SK-N-MC (cell line): ENCODE results near the gene PPP1R37.

Experiments
- EZH2 ChIP-seq: fragments of 200-600 bp; sonication (generic); IDR thresholded peaks from one replicate; pipeline ENCODE4 v1.6.1; 2017; ENCODE audit warnings: antibody characterized with exemption
- FOXP2 ChIP-seq: optimal IDR thresholded peaks from 2 replicates; pipeline ENCODE3; 2011; ENCODE audit warnings: mild to moderate bottlenecking, moderate library complexity; ENCODE audit not compliant: insufficient read depth; ENCODE audit errors: extremely low read length, control extremely low read depth
- POLR2AphosphoS5 ChIP-seq: IDR thresholded peaks from 2 replicates; pipeline ENCODE4 v1.6.1; 2012; ENCODE audit warnings: mild to moderate bottlenecking, low read depth, low read length, borderline replicate concordance

DNA sequence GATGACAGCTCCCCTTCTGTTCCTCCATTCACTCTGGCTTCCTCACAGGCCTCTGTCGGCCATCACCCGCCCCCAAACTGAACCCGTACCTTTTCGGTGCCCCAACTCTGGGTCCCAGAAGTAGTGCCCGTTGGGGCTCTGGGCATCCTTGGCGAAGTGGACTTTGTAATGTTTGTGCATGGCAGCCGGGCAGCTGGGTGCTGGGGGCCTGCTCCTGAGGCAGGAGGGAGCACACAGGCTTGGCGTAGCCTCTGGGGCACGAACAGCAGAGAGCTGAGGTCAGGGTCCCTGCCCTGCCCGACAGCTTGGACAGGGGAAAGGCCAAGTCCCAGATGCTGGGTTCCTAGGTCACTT lies 67.0 kb downstream of the PPP1R37 start:
- TF ChIP-seq EZH2: no peak
- no peak for TF ChIP-seq POLR2AphosphoS5
- TF ChIP-seq FOXP2: no peak
